ENCODE data around the gene TMEM179. TPM values are rescaled to one million over a fixed set of nuclear protein-coding genes. Genes with fewer than 3 reads are reported as not detected.

TMEM179 gene
- total RNA-seq, 4 donors from 2014 or later, result 3.1 TPM; not detected in 3

- 72 to 78% methylated on average over 11 to 12 of the region's 12 CpGs for WGBS, 2 donors
- intact Hi-C loops (cut with DNase I), result loop anchor here (5.0 kb wide), 1 partner anchor 507 kb away; the partner anchor contains the start of gene KIF26A
- H3K27me3 ChIP-seq, result no peaks in the 10 kb centered on the region
- TF ChIP-seq CTCF (IDR thresholded peaks at IDR 0.05) (no peak), POLR2A (IDR thresholded peaks at IDR 0.05) (no peak)
- no peak overlapping the region for H3K27ac ChIP-seq
- no peak for DNase-seq
- no peaks in the 10 kb centered on the region for H3K4me1 ChIP-seq
- no peak overlapping the region for H3K4me3 ChIP-seq (replicated peaks in 1 of 3)
- H3K36me3 ChIP-seq, result no peaks in the 10 kb centered on the region
- no peaks in the 10 kb centered on the region for H3K9me3 ChIP-seq
Observed at GRCh38 chr14:104644091-104644635, 39.6 kb upstream of the TMEM179 start.

GRCh38 chr14:104643306-104643705 lies 38.7 kb upstream of the TMEM179 start:
- Histone ChIP-seq H3K27me3 (no peaks in the 10 kb centered on the region), H3K27ac (no peak overlapping the region), H3K4me1 (no peaks in the 10 kb centered on the region), H3K4me3 (replicated peaks in 1 of 3) (no peak overlapping the region), H3K9me3 (no peaks in the 10 kb centered on the region), H3K36me3 (no peaks in the 10 kb centered on the region)
- WGBS, 2 donors, result 56 to 85% methylated on average over 5 to 8 of the region's 8 CpGs
- TF ChIP-seq POLR2A (IDR thresholded peaks at IDR 0.05) (no peak), CTCF (IDR thresholded peaks at IDR 0.05) (no peak)
- DNase-seq, result no peak
- intact Hi-C loops (cut with DNase I), result loop anchor here (5.0 kb wide), 1 partner anchor 506 kb away; the partner anchor contains the start of gene KIF26A

- Histone ChIP-seq H3K36me3 (no peaks in the 10 kb centered on the region), H3K4me1 (no peaks in the 10 kb centered on the region), H3K9me3 (no peaks in the 10 kb centered on the region), H3K27ac (no peak overlapping the region), H3K4me3 (replicated peaks in 1 of 3) (no peak overlapping the region), H3K27me3 (no peaks in the 10 kb centered on the region)
- no peak for DNase-seq
- TF ChIP-seq POLR2A (IDR thresholded peaks at IDR 0.05) (no peak), CTCF (IDR thresholded peaks at IDR 0.05) (no peak)
- 87 to 91% methylated on average over 5 to 8 of the region's 9 CpGs for WGBS, 2 donors
- intact Hi-C loops (cut with DNase I), result loop anchor here (5.0 kb wide), 1 partner anchor 505 kb away; the partner anchor contains the start of gene KIF26A
Observed at GRCh38 chr14:104642540-104642868, 37.9 kb upstream of the TMEM179 start.

- intact Hi-C loops (cut with DNase I), result loop anchor here (5.0 kb wide), 1 partner anchor 505 kb away; the partner anchor contains the start of gene KIF26A
- no peak for DNase-seq
- TF ChIP-seq POLR2A (IDR thresholded peaks at IDR 0.05) (no peak), CTCF (IDR thresholded peaks at IDR 0.05) (no peak)
- H3K36me3 ChIP-seq, result no peaks in the 10 kb centered on the region
- H3K9me3 ChIP-seq, result no peaks in the 10 kb centered on the region
- no peak overlapping the region for H3K27ac ChIP-seq
- no peaks in the 10 kb centered on the region for H3K4me1 ChIP-seq
- no peak overlapping the region for H3K4me3 ChIP-seq (replicated peaks in 1 of 3)
- 74 to 85% methylated on average over 15 to 21 of the region's 23 CpGs for WGBS, 2 donors
- H3K27me3 ChIP-seq, result no peaks in the 10 kb centered on the region
Observed at GRCh38 chr14:104641753-104642539, 37.4 kb upstream of the TMEM179 start.

- no peak for DNase-seq
- H3K36me3 ChIP-seq, result no peaks in the 10 kb centered on the region
- H3K27me3 ChIP-seq, result no peaks in the 10 kb centered on the region
- intact Hi-C loops (cut with DNase I), result loop anchor here (5.0 kb wide), 1 partner anchor 503 kb away; the partner anchor contains the start of gene KIF26A
- H3K27ac ChIP-seq, result no peak overlapping the region
- no peak overlapping the region for H3K4me3 ChIP-seq (replicated peaks in 1 of 3)
- H3K4me1 ChIP-seq, result no peaks in the 10 kb centered on the region
- no peaks in the 10 kb centered on the region for H3K9me3 ChIP-seq
- no peak for TF ChIP-seq CTCF (IDR thresholded peaks at IDR 0.05)
- TF ChIP-seq POLR2A (IDR thresholded peaks at IDR 0.05), result no peak
- WGBS, 2 donors, result 83 to 87% methylated on average over 7 of the region's 10 CpGs
Observed at GRCh38 chr14:104640681-104641080, 36.1 kb upstream of the TMEM179 start.
